ENCODE results near the gene ZDHHC17. TPM values are rescaled to one million over a fixed set of nuclear protein-coding genes. Genes with fewer than 3 reads are reported as not detected.

ZDHHC17 gene
- total and polyA plus RNA-seq, 2 donors (not counting 1 experiment from before 2014, with no cell fraction given): 30.5 to 141 TPM

GRCh38 chr12:76745343-76745742, 18.6 kb upstream of the ZDHHC17 start:
- Histone ChIP-seq H3K27me3 (ENCODE audit: control insufficient read depth, insufficient read depth, low read length) (no peaks in the 10 kb centered on the region), H3K36me3 (ENCODE audit: control insufficient read depth, insufficient read depth, low read length) (no peaks in the 10 kb centered on the region), H2AFZ (ENCODE audit: low read length) (no peak overlapping the region), H4K20me1 (ENCODE audit: control insufficient read depth, extremely low read depth, insufficient read depth, low read length) (no peaks in the 10 kb centered on the region), H3K4me1 (ENCODE audit: control insufficient read depth, extremely low read depth, insufficient read depth, low read length) (no peaks in the 10 kb centered on the region), H3K4me3 (replicated peaks in 1 of 4; ENCODE audit: control extremely low read depth in 1 of 4, insufficient read depth in 1 of 4, low read depth in 3 of 4, low read length in 4 of 4) (no peak overlapping the region), H3K9ac (ENCODE audit: insufficient read depth, low read length) (no peak overlapping the region), H3K4me2 (ENCODE audit: extremely low read depth, insufficient read depth, low read length) (no peak overlapping the region), H3K9me3 (ENCODE audit: control insufficient read depth, insufficient read depth, low read depth, low read length) (no peaks in the 10 kb centered on the region), H3K79me2 (ENCODE audit: control insufficient read depth, insufficient read depth, low read length) (no peaks in the 10 kb centered on the region), H3K27ac (ENCODE audit: insufficient read depth, low read length) (no peak overlapping the region)
- no peak for DNase-seq (ENCODE audit: low read depth in 2 of 2)
- no peak for TF ChIP-seq EZH2 (IDR thresholded peaks at IDR 0.05; ENCODE audit: low read length, missing control alignments)
- TF ChIP-seq CTCF (conservative IDR thresholded peaks at IDR 0.05 in 1 of 2, IDR thresholded peaks at IDR 0.05 in 1 of 2; ENCODE audit: low read depth in 1 of 2, low read length in 2 of 2): no peak

GRCh38 chr12:76746516-76746915, 17.4 kb upstream of the ZDHHC17 start:
- Histone ChIP-seq H2AFZ (ENCODE audit: low read length) (no peak overlapping the region), H3K4me3 (replicated peaks in 1 of 4; ENCODE audit: control extremely low read depth in 1 of 4, insufficient read depth in 1 of 4, low read depth in 3 of 4, low read length in 4 of 4) (no peak overlapping the region), H4K20me1 (ENCODE audit: control insufficient read depth, extremely low read depth, insufficient read depth, low read length) (no peaks in the 10 kb centered on the region), H3K4me2 (ENCODE audit: extremely low read depth, insufficient read depth, low read length) (no peak overlapping the region), H3K4me1 (ENCODE audit: control insufficient read depth, extremely low read depth, insufficient read depth, low read length) (no peaks in the 10 kb centered on the region), H3K9me3 (ENCODE audit: control insufficient read depth, insufficient read depth, low read depth, low read length) (no peaks in the 10 kb centered on the region), H3K27ac (ENCODE audit: insufficient read depth, low read length) (no peak overlapping the region), H3K79me2 (ENCODE audit: control insufficient read depth, insufficient read depth, low read length) (no peaks in the 10 kb centered on the region), H3K9ac (ENCODE audit: insufficient read depth, low read length) (no peak overlapping the region), H3K36me3 (ENCODE audit: control insufficient read depth, insufficient read depth, low read length) (no peaks in the 10 kb centered on the region), H3K27me3 (ENCODE audit: control insufficient read depth, insufficient read depth, low read length) (no peaks in the 10 kb centered on the region)
- DNase-seq (ENCODE audit: low read depth in 2 of 2): no peak
- no peak for TF ChIP-seq EZH2 (IDR thresholded peaks at IDR 0.05; ENCODE audit: low read length, missing control alignments)
- TF ChIP-seq CTCF (conservative IDR thresholded peaks at IDR 0.05 in 1 of 2, IDR thresholded peaks at IDR 0.05 in 1 of 2; ENCODE audit: low read depth in 1 of 2, low read length in 2 of 2): no peak

- Histone ChIP-seq H3K9me3 (ENCODE audit: control insufficient read depth, insufficient read depth, low read depth, low read length) (no peaks in the 10 kb centered on the region), H4K20me1 (ENCODE audit: control insufficient read depth, extremely low read depth, insufficient read depth, low read length) (no peaks in the 10 kb centered on the region), H3K4me3 (replicated peaks in 1 of 4; ENCODE audit: control extremely low read depth in 1 of 4, insufficient read depth in 1 of 4, low read depth in 3 of 4, low read length in 4 of 4) (no peak overlapping the region), H3K79me2 (ENCODE audit: control insufficient read depth, insufficient read depth, low read length) (no peaks in the 10 kb centered on the region), H3K4me1 (ENCODE audit: control insufficient read depth, extremely low read depth, insufficient read depth, low read length) (no peaks in the 10 kb centered on the region), H3K9ac (ENCODE audit: insufficient read depth, low read length) (no peak overlapping the region), H3K27ac (ENCODE audit: insufficient read depth, low read length) (no peak overlapping the region), H3K27me3 (ENCODE audit: control insufficient read depth, insufficient read depth, low read length) (no peaks in the 10 kb centered on the region), H3K4me2 (ENCODE audit: extremely low read depth, insufficient read depth, low read length) (no peak overlapping the region), H2AFZ (ENCODE audit: low read length) (no peak overlapping the region), H3K36me3 (ENCODE audit: control insufficient read depth, insufficient read depth, low read length) (no peaks in the 10 kb centered on the region)
- TF ChIP-seq CTCF (conservative IDR thresholded peaks at IDR 0.05 in 1 of 2, IDR thresholded peaks at IDR 0.05 in 1 of 2; ENCODE audit: low read depth in 1 of 2, low read length in 2 of 2) (no peak), EZH2 (IDR thresholded peaks at IDR 0.05; ENCODE audit: low read length, missing control alignments) (no peak)
- no peak for DNase-seq (ENCODE audit: low read depth in 2 of 2)
Measured at GRCh38 chr12:76747245-76747644, 16.7 kb upstream of the ZDHHC17 start.
